ENCODE results near the gene ADTRP.

ADTRP gene

DNA sequence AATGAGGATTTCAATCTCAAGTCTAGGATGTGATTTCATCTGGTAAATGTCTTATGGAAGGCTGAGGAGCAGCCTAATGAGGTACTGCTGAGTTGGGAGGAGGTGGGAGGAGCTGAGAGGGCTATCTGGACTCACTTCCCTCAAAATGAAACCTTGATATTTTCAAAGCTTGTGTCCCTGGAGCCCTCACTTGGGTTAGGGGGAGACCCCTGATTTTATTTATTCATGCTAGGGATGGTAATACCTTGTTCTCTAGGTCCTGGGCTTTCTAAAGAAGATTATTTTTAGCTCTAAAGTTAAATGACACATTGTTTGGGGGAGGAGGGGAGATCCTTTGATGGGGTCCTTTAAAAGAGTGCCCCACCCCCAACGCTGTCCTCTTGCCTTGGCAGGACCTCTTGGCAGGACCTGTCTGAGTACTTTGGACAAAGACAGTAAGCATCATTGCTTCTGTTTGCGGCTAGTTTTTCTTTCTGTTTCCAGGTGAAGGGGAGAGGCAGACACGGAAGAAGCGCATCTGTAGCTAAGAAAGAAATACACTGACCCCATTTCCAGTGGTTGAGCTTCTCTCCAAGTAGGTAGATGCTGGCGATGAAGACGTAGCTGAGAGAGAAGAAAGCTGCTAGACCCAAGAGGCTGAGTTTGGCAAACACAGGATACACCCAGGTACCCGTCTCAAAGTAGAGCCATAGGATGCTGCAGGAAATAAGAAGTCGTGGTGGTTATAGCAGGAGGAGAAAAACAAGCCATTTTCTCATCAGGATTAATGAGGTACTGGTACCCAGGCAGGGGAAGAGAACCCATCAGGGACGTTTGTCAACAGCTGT lies 55.6 kb downstream of the ADTRP start:
- DNase-seq (ENCODE audit: low read depth): no peak

DNA sequence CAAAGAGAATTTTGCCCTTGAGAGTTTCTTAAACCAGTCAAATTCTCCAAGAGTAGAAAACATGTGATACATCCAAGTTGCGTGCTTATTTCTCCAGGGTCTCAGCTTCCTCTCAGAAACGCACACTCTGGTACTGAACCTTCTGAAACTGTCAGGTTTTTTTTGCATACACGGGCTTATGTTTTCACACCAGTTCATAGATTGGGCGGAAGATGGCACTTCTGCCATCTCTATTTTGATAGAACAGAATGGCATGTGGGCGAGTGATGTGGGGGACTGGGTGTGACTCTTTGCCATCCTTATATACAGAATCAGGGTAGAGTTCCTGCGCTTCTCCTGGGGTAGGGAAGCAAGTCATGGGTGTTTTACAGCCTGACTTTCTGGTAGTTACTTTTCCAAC lies 56.4 kb downstream of the ADTRP start:
- DNase-seq (ENCODE audit: low read depth): no peak

DNA sequence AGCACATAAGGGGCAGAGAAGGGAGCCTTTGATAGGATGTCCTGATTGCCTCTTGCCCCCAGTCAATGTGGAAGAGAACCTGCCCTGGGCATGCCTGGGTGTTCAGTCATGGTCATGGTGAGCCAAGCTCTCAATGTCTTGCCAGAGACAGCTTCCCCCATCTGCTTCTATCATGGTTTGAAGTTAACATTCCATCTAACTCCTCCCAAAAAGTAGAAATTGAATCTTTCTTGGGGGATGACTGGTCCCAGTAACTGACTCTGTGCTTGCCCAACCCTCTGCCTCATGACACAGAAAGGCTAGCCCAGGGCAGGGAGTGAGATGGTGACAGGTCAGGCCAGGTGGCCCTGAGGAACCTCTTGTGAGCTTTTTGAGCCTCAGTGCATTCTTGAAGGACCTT lies 60.1 kb downstream of the ADTRP start:
- DNase-seq (ENCODE audit: low read depth): no peak

DNA sequence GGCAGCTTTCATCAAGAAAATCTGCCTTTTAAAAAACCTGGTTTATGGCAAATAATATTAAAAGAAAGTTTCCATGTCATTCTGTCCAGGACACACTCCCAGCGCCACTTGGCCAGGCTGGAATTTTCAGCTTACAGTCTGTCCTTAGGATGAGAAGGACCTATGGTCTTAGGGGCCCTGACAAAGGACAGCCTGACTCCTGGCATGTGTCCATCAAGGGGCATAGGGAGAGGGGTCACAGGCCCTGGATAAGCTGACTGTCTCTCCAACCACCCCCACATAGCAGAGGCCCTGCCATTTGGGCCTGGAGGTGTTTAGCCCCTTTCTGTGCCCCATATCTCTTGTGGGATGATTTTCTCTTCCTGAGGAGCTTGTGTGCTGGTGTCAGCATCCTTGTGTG lies 60.6 kb downstream of the ADTRP start:
- no peak for DNase-seq (ENCODE audit: low read depth)

DNA sequence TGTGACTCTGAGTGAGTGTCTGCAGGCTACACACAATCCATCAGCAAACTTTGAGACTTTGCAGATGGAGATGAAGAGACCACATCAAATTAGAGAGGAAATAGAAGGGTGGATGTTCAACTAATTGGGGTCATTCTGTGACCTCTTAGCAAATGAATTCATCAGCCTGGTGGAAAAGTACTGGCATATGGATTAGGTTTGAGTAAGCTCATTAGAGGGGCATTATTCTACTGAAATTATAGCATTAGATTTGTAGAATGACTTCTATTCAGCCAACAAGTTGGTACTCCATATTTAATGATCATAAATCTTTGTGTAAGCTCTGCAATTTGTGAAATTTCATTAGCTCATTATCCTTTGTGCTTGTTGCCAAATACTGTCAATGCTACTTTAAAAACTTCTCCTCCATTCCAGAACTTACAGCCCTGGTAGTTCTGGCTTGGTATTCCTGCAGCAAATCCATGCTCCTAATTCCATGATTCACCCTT lies 63.8 kb downstream of the ADTRP start:
- DNase-seq (ENCODE audit: low read depth): no peak

DNA sequence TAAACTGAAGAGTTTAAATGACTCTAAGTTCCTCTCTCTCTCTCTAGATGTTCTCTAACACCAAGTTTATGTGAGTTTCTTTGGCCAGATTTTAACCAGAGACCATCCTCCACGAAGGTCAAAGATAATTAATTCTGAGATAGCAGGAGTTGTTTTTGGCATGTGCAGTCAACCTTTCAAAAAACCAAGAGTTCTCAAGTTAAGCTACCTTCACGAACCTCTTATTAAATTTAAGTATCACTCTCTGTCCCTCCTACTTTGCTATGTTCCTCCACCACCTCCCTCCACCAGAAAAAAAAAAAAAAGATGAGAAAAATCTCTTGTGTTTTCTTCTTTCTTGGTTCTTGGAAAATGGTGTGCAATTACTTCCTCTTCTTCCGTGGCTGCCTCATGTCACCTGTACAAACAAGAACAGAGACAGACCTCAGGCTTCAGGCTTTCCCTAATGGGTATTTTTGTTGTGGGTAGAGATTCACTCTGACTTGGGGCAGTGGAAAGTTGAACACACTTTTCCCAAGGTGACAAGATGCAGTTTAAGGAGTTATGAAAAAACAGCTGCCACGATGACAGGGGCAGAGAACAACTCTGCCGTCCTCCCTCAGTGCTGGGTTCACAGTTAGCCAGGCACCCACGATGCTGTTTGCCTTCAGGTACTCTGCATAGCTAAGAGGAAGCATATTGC lies 64.3 kb downstream of the ADTRP start:
- no peak for DNase-seq (ENCODE audit: low read depth)

DNA sequence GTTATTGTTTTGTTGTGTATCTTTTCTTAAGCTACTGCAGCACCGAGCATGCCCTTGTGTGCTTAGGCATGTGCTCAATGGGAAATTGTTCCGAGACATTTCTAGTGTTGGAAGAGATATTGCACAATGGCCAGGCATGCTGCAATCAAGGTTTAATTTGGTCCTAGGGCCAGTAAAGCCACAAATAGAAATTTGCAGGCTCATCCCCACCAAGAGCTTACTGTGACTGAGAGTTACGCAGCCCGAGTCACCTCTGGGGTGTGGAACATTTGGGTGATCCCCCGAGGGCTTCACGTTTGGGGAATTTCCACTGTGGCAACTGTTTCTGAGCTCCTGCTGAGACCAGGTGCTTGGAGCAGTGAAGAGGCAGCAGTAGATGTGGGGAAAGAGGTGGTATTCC lies 65.8 kb downstream of the ADTRP start:
- DNase-seq (ENCODE audit: low read depth): no peak

DNA sequence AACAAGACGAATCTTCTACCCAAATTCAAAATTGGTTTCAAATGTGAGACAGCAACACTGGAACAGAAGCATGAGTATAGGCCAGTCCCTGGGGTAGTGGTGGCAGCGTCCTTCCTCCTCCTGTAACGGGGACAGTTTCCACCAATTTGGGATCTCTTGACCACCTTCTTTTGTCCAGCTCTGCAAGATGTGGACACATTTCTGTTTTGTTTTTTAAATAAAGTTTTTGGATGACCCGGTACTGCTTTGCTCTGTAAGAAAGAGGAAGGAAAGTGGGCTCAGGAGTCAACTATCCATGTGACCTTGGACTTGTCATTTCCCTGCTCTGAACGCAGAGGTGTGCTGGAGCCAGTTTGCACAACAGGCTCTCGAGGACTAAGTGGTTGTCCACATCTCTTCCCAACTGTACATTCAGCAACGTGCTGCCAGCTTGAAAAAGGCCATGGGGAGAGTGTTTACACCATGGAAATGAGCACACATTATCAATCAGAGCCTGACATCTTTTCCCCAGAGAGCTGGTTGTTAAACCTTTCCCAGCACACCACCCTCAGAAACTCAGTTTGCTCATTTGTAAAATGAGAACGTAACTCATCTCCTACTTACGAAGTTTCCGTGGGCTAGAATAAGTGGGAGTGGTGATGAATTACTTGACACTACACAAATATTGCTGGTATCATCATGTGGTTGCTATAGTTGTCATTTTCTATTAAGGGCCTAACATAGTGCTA lies 66.5 kb downstream of the ADTRP start:
- DNase-seq (ENCODE audit: low read depth): no peak

DNA sequence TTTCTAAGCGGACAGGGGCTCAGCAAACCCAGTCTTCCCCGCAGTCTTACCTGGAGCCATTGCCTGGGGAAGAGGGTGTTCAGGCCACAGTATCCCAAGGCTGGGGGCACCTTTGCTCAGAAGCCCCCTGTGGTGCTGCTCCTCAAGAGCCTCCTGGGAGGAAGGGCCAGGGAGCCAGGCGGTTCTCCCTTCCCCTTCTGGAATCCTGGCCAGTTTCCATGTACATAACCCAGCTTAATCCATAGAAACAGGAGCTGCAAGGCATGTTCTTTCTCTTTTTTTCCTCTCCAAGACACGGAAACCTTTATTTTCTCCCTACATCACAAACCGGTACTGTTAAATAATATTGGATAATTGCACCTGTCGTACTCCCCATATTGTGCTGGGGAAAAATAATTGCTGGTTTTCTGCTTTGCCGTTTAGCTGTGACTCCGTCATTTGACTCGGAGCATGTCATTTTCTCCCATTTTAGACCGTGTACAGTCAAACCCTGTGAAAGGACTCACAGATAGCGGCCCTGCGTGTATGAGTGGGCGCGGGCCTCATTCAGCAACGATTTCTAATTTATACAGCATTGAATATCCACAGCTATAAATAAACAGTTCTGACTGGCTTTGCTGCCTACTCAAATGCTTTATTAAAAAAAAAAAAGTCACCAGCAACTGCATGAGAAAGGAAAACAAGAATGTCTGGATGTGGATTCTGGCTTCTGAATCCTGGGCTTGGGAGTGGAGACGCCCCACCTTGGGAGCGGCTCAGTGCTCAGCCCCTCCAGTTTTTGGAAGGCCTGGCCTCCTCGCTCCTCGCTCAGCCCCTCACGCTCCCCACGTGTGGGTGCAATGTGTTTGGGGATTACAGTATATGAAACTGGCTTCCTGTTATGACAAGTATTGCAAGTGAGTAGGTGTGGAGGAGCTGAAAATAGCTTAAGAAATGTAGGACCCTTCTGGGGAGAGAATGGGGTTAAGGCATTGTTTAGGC lies 67.3 kb downstream of the ADTRP start:
- DNase-seq (ENCODE audit: low read depth): no peak

DNA sequence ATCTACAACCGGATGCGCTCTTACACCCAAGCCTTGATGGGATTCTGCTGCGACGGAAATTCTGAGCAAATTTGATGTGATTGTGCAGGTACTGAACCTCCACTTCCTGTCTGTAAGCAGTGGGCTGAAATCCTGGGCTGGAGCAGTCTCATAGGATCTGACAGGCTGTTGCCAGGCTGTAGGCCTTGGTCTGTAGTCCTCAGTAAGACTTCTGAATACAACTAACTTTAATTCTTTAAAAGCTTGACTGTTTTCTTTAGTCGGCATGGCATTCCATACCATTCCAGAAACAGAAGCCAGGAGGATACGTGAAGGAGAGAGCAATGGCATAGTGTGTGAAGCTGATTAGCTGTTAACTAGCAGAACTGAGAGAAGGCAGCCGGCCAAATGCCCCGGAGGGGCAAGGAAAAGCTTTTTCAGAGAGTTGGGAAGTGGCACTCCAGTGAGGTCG lies 68.3 kb downstream of the ADTRP start:
- no peak for DNase-seq (ENCODE audit: low read depth)

DNA sequence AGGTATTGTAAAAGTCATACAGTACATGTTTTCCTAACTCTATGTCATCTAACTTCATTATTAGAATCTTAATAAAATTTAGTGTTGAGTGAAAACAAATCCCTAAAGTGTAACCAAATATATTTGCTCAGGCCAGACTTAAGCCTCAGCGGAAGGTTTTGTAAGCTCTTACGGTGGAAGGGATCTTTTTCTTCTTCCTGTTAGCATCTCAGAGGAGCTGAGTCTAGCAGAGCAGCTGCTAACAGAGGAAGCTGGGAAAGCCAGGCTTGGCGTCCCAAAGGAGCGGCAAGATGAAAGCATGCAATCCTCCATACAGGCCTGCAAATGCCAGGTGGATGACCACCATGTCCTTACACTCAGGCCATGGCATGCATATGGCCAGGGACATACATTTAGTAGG lies 72.4 kb downstream of the ADTRP start:
- DNase-seq (ENCODE audit: low read depth): no peak

DNA sequence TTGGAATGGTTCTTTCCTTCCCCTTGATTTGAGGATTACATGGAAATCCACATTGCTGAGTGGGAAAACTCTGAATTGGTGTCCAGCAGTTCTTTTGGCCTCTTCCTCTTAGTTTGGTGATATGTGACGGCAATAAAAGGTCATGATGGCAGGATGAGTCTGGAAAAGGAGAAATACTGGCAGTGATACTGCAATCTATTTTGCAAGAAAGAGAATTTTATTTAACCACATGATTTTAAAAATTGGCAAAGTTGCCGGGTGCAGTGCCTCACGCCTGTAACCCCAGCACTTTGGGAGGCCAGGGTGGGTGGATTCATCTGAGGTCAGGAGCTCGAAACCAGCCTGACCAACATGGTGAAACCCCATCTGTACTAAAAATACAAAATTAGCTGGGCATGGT lies 73.1 kb downstream of the ADTRP start:
- no peak for DNase-seq (ENCODE audit: low read depth)

DNA sequence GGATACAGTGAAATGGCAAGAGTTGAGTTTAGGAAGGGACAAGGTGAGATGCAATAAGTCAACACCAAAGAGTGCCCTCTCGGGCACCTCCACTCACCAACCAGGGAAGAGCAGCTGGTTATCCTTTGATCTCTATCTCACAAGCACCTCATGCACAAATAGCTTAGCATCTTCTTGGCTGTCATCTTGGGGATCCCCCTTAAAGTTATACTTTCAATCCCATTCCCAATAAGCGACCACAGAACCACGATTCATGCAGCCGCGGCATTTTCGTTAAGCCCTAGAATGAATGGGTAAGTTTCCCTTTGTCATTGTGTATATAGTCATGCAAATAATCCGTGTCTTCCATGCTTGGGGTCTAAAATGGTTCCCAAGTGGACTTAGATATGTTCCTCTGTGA lies 73.5 kb downstream of the ADTRP start:
- DNase-seq (ENCODE audit: low read depth): no peak

DNA sequence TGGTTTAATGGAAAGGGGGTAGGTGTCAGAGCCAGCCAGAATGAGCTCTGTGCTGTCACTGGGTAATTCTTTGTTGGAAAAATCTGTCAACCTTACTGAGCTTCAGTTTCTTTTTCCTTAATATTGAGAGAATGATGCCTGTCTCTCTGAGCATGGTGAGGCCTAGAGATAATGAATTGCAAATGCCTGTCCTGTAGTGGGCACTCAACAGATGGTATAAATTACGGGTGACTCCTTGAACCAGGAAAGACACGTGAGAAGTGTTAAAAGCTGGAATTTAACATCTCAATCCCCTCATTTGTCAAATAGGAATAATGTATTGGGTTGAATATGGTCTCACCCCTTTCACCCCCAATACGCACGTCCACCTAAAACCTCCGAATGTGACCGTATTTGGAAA lies 74.9 kb downstream of the ADTRP start:
- DNase-seq (ENCODE audit: low read depth): no peak

DNA sequence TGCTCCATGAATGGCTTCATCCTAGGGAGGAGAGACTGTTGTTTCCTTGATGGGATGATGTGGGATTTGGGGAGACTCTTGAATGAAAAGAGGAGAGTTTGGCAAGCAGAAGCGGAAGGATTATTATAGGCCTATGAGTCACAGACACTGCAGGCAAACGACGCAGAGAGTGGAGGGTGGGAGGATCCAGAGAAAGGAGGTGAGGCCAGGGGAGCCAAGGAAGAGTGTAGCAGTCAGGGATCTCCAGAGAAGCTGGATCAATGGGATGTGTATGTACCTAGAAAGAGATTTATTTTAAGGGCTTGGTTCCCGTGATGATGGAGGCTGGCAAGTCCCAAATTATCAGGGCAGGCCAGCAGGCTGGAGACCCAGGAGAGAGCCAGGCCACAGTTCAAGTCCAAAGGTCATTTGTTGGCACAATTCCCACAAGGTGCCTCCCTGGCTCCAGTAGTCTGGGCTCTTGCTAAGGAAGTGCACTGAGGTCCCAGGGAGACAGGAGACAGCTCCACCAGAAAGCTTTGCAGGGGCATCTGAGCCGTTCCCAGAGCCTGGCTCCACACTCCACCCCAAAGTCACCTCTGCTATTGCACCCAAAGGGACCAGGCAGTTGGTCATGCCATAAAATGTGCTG lies 76.0 kb downstream of the ADTRP start:
- no peak for DNase-seq (ENCODE audit: low read depth)

DNA sequence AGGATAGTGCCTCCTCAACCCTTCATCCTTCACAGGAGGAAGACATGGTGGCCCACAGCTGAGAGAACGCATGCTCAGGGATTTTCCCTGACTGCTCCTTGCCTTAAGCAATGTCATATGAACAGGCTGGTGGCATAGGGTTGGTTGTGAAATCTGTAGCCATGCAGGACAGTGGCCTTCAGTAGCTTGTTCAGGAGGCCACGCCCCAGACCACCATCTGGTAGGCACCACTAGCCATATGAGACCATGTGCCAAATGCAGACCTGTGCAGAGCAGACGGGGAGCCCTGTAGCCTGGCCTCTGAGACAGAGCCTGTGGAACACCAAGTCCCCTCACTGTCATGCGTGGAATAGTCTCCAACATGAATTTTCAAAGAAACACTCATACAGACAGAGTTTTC lies 76.5 kb downstream of the ADTRP start:
- no peak for DNase-seq (ENCODE audit: low read depth)

DNA sequence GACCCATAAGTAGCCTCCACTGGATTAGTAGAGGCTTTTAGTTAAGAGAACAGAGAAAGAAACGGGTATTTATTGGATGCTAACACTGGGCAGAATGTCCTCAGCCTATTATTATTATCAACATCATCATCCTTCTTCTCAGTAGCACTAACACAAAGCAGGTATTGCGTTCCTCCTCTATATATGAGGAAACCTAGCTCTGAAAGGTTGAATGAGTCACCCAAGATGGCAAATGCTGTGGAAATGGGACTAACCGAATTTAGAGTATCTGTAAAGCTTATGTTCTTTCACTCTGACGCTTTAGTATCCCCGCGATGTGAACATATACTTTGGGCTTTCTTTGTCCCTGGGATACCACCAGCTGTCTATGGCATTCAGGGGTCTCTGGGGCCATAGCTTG lies 77.0 kb downstream of the ADTRP start:
- DNase-seq (ENCODE audit: low read depth): no peak

DNA sequence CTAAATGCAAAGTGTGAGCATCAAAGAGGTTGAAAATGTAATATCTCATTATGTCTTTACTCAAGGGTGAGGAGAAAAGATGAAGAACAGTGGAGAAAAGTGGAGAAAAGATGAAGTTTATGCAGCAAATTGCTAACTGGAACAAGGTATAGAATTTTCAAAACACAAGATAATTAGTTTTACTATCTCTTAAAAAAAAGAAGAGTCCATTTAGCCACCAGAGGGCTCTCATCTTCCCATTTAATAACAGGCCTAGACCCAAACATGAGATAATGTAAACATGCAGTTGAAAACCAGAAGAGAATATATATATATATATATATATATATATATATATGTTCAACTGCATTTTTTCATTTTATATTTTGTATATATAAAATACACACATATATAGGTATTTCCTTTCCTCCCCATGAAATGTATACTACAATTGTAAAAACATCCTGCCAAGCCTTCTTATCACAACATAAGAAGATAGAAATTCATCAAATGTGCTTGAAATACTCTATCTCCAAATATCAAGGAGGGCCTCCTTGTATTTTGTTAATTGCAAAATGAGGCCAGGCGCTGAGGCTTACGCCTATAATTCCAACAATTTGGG lies 78.4 kb downstream of the ADTRP start:
- DNase-seq (ENCODE audit: low read depth): no peak

DNA sequence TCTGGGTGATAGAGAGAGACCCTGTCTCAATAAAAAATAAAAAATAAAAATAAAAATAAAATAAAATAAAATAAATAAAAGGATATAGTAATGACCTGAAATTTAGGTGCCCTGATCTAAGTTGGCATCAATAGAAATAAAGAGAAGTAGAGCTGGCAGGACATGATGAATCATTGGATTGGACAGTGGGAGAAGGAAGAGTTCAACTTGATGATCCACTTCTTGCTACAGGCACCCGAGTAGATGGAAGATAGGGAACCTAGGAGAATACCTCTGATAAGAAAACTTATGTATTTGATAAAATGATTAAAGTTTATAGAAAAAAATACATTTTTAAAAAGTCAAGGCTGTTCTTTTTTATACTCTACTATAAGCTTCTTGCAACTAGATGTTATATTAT lies 79.0 kb downstream of the ADTRP start:
- no peak for DNase-seq (ENCODE audit: low read depth)

DNA sequence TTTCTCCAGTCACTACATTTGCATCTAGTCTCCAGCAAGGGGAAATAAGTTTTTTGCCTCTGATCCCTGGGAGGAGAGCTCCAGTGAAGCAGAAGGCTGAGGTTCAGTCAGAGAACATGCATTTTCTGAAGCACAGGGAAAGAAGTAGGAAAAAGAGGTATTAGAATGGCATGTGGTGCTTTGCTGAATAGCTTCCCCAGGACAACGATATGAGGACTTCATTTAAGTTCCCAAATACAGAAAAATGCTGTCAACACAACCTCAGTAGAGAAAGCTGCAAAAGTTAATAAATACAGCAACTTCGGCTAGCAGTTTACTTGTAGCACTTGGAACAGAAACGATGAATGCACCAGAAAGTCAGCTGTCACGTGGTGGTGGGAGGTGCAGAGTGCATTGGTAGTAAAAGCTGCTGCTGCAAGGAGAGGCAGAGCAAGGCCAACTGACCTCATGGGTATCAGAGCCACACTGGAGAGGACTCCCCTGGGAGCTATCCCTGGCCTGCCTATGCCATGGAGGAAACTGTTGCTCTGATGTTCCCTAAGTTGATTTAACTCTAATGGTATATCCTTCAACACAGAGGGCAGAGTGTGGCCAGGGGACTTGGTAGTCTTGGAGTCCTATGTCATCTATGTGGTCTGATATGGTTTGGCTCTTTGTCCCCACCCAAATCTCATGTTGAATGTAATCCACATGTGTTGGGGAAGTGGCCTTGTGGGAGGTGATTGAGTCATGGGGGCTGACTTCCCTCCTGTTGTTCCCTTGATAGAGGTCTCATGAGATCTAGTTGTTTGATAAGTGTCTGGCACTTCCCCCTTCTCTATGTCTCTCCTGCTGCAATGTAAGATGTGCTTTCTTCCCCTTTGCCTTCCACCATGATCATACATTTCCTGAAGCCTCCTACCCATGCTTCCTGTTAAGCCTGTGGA lies 85.9 kb downstream of the ADTRP start:
- DNase-seq (ENCODE audit: low read depth): no peak

All from HS-27A (cell line).